Measurements from ENCODE around the gene KIF5A.

The KIF5A gene

DNA sequence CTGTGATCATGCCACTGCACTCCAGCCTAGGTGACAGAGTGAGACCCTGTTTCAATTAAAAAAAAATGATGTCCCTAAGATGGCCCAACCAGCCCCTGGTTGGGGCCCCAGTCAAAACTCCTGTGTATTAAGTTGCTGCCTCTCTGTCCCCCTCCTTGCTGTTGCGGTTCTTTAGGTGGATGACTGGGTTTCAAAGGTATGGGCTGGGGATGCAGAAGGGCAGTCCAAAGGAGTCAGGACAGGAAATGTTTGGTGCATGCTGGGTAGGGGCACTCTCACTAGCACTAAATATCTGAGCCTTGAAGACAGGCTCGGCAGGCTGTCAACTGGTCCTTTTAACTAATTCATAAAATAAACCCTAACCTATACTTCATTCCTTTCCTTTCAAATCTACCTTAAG lies 29.2 kb downstream of the KIF5A start:
- Histone ChIP-seq H3K27me3 (replicated peaks) (no peaks in the 10 kb centered on the region), H3K4me3 (ENCODE audit: low read depth, low read length) (no peak overlapping the region), H3K27ac (no peak overlapping the region), H3K36me3 (replicated peaks) (no peaks in the 10 kb centered on the region)
- no peak for DNase-seq
- TF ChIP-seq, protein P1, sequence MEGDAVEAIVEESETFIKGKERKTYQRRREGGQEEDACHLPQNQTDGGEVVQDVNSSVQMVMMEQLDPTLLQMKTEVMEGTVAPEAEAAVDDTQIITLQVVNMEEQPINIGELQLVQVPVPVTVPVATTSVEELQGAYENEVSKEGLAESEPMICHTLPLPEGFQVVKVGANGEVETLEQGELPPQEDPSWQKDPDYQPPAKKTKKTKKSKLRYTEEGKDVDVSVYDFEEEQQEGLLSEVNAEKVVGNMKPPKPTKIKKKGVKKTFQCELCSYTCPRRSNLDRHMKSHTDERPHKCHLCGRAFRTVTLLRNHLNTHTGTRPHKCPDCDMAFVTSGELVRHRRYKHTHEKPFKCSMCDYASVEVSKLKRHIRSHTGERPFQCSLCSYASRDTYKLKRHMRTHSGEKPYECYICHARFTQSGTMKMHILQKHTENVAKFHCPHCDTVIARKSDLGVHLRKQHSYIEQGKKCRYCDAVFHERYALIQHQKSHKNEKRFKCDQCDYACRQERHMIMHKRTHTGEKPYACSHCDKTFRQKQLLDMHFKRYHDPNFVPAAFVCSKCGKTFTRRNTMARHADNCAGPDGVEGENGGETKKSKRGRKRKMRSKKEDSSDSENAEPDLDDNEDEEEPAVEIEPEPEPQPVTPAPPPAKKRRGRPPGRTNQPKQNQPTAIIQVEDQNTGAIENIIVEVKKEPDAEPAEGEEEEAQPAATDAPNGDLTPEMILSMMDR (IDR thresholded peaks at IDR 0.05; ENCODE audit: low read depth, low read length, missing control alignments) = no peak
- in situ Hi-C loops (cut with HindIII; ENCODE audit: low pct_ligation_motif_present, low sequenced_read_pairs) = no loop called here

DNA sequence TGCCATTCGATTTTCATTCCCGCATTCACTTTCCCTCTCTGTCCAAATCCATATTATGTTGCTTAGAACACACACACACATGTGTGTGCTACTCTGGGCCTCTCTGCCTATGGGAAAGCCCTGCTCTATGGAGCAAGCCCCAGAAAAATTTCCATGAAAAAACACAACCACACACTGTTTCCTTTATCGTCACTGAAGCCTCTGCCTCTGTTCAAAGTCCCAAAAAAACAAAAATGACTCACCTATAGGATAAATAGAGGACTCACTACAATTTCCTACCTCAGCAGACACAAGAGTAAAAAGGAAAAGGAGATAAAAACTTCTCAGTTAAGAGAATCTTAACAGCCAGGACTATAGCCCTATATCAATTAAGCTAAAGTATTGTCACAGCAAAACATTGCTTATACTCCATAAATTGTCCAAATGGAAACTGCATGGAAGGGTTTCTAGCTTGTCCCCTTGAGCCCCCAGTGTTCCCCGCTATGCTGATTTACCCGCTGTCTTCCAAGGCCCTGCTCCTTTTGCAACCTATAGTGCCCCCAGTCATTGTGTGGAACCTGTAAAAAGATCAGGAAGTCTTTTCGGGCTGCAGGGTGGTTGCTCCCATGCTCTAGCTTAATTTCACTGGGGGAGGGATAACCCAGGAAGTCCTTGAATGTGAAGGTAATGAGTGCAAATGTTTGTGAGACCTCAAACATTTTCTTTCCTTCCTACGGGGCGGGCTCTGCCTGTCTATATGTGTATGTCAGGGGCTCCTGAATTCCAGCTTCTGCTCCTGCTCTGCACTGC lies 30.0 kb downstream of the KIF5A start:
- in situ Hi-C loops (cut with HindIII; ENCODE audit: low pct_ligation_motif_present, low sequenced_read_pairs) = no loop called here
- Histone ChIP-seq H3K27me3 (replicated peaks) (no peaks in the 10 kb centered on the region), H3K4me3 (ENCODE audit: low read depth, low read length) (no peak overlapping the region), H3K36me3 (replicated peaks) (no peaks in the 10 kb centered on the region), H3K27ac (no peak overlapping the region)
- TF ChIP-seq, protein P1 (IDR thresholded peaks at IDR 0.05; ENCODE audit: low read depth, low read length, missing control alignments) = no peak
- no peak for DNase-seq

DNA sequence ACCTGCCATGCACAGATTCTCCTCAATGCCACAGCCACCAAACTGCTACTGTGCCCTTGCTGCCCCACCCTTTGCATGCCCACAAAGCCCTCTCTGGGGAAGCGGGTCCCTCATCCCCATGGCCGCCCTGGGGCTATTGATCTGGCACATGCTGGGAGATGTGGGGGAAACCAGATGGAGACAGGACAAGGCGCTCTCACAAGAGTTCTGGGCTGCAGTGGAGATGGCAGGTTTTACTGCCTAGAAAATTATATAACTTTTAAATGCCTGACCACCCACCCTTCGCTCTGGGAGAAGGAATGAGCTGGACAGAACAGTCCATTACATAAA lies 30.6 kb downstream of the KIF5A start:
- Histone ChIP-seq H3K27me3 (replicated peaks) (peaks cover 2% of the 10 kb centered on the region), H3K4me3 (ENCODE audit: low read depth, low read length) (no peak overlapping the region), H3K36me3 (replicated peaks) (no peaks in the 10 kb centered on the region), H3K27ac (no peak overlapping the region)
- no peak for DNase-seq
- in situ Hi-C loops (cut with HindIII; ENCODE audit: low pct_ligation_motif_present, low sequenced_read_pairs) = no loop called here
- TF ChIP-seq, protein P1 (IDR thresholded peaks at IDR 0.05; ENCODE audit: low read depth, low read length, missing control alignments) = no peak

DNA sequence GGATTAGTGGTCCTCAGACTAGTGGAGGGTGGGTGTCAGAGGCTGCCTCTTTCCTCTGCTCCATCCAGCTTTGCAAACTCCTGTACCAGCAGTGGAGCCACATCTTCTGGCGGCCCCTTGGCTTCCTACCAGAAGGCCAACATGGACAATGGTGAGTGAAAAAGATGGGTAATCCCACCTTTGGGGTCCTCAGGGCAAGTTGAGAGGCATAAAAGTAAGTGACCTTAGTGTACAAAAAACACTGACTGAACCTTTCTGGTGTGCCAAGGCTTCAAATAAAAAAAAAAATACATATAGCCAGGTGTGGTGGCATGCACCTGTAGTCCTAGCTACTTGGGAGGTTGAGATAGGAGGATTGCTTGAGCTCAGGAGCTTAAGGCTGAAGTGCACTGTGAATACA lies 32.0 kb downstream of the KIF5A start:
- H3K36me3 ChIP-seq (replicated peaks) = no peaks in the 10 kb centered on the region
- no peak overlapping the region for H3K4me3 ChIP-seq (ENCODE audit: low read depth, low read length)
- DNase-seq = no peak
- peaks cover 3% of the 10 kb centered on the region for H3K27me3 ChIP-seq (replicated peaks)
- H3K27ac ChIP-seq = no peak overlapping the region
- in situ Hi-C loops (cut with HindIII; ENCODE audit: low pct_ligation_motif_present, low sequenced_read_pairs) = no loop called here
- TF ChIP-seq, protein P1 (IDR thresholded peaks at IDR 0.05; ENCODE audit: low read depth, low read length, missing control alignments) = no peak

DNA sequence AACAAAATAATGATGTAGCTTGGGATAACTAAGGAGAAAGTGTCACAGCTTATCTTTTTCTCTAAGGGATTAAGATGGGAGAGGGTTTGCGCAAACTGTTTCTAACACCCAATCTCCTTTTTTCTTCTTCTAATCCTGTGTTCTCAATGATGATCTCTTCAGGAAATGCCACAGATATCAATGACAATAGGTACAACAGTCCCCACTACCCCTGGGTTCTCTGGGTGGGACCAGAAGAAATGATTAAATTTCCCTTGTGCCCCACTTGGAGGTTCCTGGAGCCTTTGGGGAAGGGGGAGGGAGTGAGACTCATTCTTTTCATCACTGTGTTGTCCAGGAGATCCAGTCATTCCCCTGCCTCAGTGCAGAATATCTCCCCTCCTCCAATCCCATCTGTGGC lies 32.6 kb downstream of the KIF5A start:
- TF ChIP-seq, protein P1 (IDR thresholded peaks at IDR 0.05; ENCODE audit: low read depth, low read length, missing control alignments) = no peak
- in situ Hi-C loops (cut with HindIII; ENCODE audit: low pct_ligation_motif_present, low sequenced_read_pairs) = no loop called here
- no peak for DNase-seq

More for the DNA sequence above, 32.6 kb downstream of the KIF5A start:
- H3K27me3 ChIP-seq (replicated peaks) = peaks cover 3% of the 10 kb centered on the region
- no peak overlapping the region for H3K27ac ChIP-seq
- H3K4me3 ChIP-seq (ENCODE audit: low read depth, low read length) = no peak overlapping the region
- H3K36me3 ChIP-seq (replicated peaks) = no peaks in the 10 kb centered on the region
